ENCODE measurements around the gene PITX3. TPM values are rescaled to one million over a fixed set of nuclear protein-coding genes. Genes with fewer than 3 reads are reported as not detected.

The PITX3 gene
- total and polyA plus RNA-seq, 2 donors (not counting 3 experiments of a cell fraction or from before 2014, with no cell fraction given) = not detected

DNA sequence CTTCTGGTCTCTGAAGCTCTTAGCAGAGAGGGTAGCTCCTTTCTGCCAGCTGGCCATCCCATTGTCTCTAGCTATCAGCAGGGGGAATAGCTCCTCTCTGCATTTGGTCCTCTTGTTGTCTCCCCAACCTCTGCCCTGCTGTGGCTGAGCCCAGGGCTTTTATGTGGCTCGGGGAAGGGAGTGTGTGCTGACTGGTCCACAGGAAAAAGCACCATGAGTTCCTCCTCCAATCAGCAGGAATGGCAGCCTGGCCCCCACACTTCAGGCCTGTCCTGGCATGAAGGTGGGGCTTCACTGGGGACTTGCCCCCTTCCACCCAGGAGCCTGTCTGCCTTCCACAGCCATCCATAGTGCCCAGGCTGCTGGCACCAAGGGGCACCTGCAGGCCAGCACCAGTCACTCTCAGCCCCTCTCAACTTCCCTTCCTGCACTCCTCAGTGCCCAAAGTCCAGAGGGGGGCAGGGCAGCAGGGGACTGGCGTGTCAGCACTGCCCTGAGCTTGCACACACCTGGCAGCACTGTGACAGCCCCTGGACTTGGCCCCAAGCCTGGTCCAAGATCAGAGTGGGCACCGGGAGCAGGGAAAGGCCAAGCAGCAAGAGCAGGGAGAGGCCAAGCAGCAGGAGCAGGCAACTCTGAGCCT lies 52.9 kb downstream of the PITX3 start:
- Histone ChIP-seq H3K4me1 (ENCODE audit: control insufficient read depth, extremely low read depth, insufficient read depth, low read length) (no peaks in the 10 kb centered on the region), H3K27me3 (ENCODE audit: control insufficient read depth in 2 of 2, insufficient read depth in 2 of 2, low read length in 2 of 2) (peaks cover 3% of the 10 kb centered on the region in 2 experiments), H3K9me1 (replicated peaks; ENCODE audit: control insufficient read depth, extremely low read depth, insufficient read depth, low read length) (no peaks in the 10 kb centered on the region), H3K9me3 (replicated peaks; ENCODE audit: control insufficient read depth, insufficient read depth, low read length) (no peaks in the 10 kb centered on the region), H3K4me3 (replicated peaks in 1 of 3; ENCODE audit: insufficient read depth in 1 of 3, low read depth in 1 of 3, low read length in 3 of 3) (no peak overlapping the region), H3K79me2 (ENCODE audit: control insufficient read depth, insufficient read depth, low read length) (no peaks in the 10 kb centered on the region), H3K36me3 (ENCODE audit: control insufficient read depth in 2 of 2, extremely low read depth in 1 of 2, insufficient read depth in 2 of 2, low read length in 2 of 2) (no peaks in the 10 kb centered on the region), H3K9ac (replicated peaks; ENCODE audit: extremely low read depth, insufficient read depth, low read length) (no peak overlapping the region), H4K20me1 (replicated peaks; ENCODE audit: control insufficient read depth, extremely low read depth, insufficient read depth, low read length) (no peaks in the 10 kb centered on the region), H3K4me2 (ENCODE audit: insufficient read depth, low read length) (no peak overlapping the region), H2AFZ (ENCODE audit: low read depth, low read length) (no peak overlapping the region), H3K27ac (ENCODE audit: insufficient read depth, low read depth, low read length) (no peak overlapping the region)
- DNase-seq (ENCODE audit: low read depth, low spot score) = no peak
- no peak for TF ChIP-seq JUN (IDR thresholded peaks at IDR 0.05; ENCODE audit: borderline replicate concordance, insufficient read depth, insufficient read length, low read depth)
- no peak for TF ChIP-seq FOS (IDR thresholded peaks at IDR 0.05; ENCODE audit: borderline replicate concordance, insufficient read depth, low read length)
- no peak for TF ChIP-seq POLR2AphosphoS5 (IDR thresholded peaks at IDR 0.05; ENCODE audit: insufficient read depth, low read depth, low read length)
- no peak for TF ChIP-seq GATA2 (IDR thresholded peaks at IDR 0.05; ENCODE audit: insufficient read depth, insufficient read length, low read depth, low read length)
- TF ChIP-seq POLR2A (IDR thresholded peaks at IDR 0.05; ENCODE audit: low read depth, low read length) = no peak
- TF ChIP-seq, protein P1, sequence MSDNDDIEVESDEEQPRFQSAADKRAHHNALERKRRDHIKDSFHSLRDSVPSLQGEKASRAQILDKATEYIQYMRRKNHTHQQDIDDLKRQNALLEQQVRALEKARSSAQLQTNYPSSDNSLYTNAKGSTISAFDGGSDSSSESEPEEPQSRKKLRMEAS (IDR thresholded peaks at IDR 0.05; ENCODE audit: insufficient read depth, insufficient read length) = no peak
- TF ChIP-seq EZH2 (IDR thresholded peaks at IDR 0.05; ENCODE audit: borderline replicate concordance, low read depth, low read length, severe bottlenecking) = no peak
- TF ChIP-seq, protein P2, sequence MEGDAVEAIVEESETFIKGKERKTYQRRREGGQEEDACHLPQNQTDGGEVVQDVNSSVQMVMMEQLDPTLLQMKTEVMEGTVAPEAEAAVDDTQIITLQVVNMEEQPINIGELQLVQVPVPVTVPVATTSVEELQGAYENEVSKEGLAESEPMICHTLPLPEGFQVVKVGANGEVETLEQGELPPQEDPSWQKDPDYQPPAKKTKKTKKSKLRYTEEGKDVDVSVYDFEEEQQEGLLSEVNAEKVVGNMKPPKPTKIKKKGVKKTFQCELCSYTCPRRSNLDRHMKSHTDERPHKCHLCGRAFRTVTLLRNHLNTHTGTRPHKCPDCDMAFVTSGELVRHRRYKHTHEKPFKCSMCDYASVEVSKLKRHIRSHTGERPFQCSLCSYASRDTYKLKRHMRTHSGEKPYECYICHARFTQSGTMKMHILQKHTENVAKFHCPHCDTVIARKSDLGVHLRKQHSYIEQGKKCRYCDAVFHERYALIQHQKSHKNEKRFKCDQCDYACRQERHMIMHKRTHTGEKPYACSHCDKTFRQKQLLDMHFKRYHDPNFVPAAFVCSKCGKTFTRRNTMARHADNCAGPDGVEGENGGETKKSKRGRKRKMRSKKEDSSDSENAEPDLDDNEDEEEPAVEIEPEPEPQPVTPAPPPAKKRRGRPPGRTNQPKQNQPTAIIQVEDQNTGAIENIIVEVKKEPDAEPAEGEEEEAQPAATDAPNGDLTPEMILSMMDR (IDR thresholded peaks at IDR 0.05; ENCODE audit: extremely low read depth in 1 of 2, insufficient read depth in 1 of 2, low read depth in 1 of 2, low read length in 2 of 2) = no peak
- TF ChIP-seq MYC (IDR thresholded peaks at IDR 0.05; ENCODE audit: low read depth, low read length) = no peak
- POLR2A ChIA-PET = no interaction called here
- no peak for FAIRE-seq
- intact Hi-C loops (cut with micrococcal nuclease) (no loop called here), dilution Hi-C loops (cut with MboI; ENCODE audit: extremely low pct_ligation_motif_present, low sequenced_read_pairs) (no loop called here)
- no TSS peak for BruUV-seq (replicated peaks)
- CTCF ChIA-PET = interaction anchor here (0.9 to 1.3 kb wide), 3 partner anchors 19 to 164 kb away, joined by 3 to 4 read pairs (median 3); no protein-coding TSS in a partner anchor
